Breast epithelium (tissue), 4 donors: ENCODE results near the gene NEDD4L. TPM values are rescaled to one million over a fixed set of nuclear protein-coding genes. Genes with fewer than 3 reads are reported as not detected.
A peak's percentile ranks its signal among the peaks of the same experiment; 100 is the strongest.

Experiments
- DNase-seq, 2 donors: peaks; one replicate each; pipeline ENCODE4 v3.0.0-alpha.2; 2019; ENCODE audit warnings: low spot score in 2 of 2
- H3K27ac ChIP-seq, 2 donors: fragments of 200-600 bp; sonication (generic) in 1 of 2; one replicate each; pipeline ENCODE4 v1.5.1; 2016 to 2019; ENCODE audit warnings: mild to moderate bottlenecking in 1 of 2
- H3K27me3 ChIP-seq, 2 donors: fragments of 200-600 bp; sonication (generic) in 1 of 2; one replicate each; pipeline versions ENCODE4 v1.5.1 to v1.6.0; 2017 to 2019; ENCODE audit warnings: control low read depth in 1 of 2, mild to moderate bottlenecking in 1 of 2
- H3K36me3 ChIP-seq: fragments of 200-600 bp; one replicate; pipeline ENCODE4 v1.5.1; 2019
- H3K4me1 ChIP-seq, 2 donors: fragments of 200-600 bp; sonication (generic); one replicate each; pipeline ENCODE4 v1.5.1; 2016 to 2019; ENCODE audit warnings: control low read depth in 1 of 2
- H3K4me3 ChIP-seq, 3 donors: fragments of 200-600 bp; sonication (generic); 1 replicate in 2 of 3; 2 replicates in 1 of 3; pipeline ENCODE4 v1.5.1; 2016 to 2019; ENCODE audit warnings: mild to moderate bottlenecking in 3 of 3, moderate library complexity in 2 of 3
- H3K9me3 ChIP-seq, 2 donors: fragments of 200-600 bp; sonication (generic) in 1 of 2; one replicate each; pipeline ENCODE4 v1.5.1; 2016 to 2019; ENCODE audit warnings: control low read depth in 1 of 2
- POLR2A ChIP-seq: fragments of 450-650 bp; IDR thresholded peaks from one replicate; pipeline ENCODE4 v1.6.1; 2016; ENCODE audit warnings: antibody characterized with exemption, mild to moderate bottlenecking, moderate library complexity
- POLR2AphosphoS5 ChIP-seq, 3 donors: sonication (generic); formaldehyde crosslinking; IDR thresholded peaks; one replicate each; pipeline ENCODE4 v1.6.1; 2017; ENCODE audit warnings: antibody characterized with exemption in 3 of 3
- intact Hi-C: fragments of 100-400 bp; cut with DNase I; formaldehyde crosslinking; loops from one replicate; pipeline ENCODE4 v1.15.1; 2023; ENCODE audit warnings: low total_unique reads
- total RNA-seq, 3 donors: library from RNA; depleted of rRNA; stranded (reverse); fragments of >200 nt; gene quantifications; one replicate each; pipeline ENCODE4 v1.1.0, GENCODE V29; 2016
- TF ChIP-seq, protein P1 (sequence below), 3 donors: fragments of 450-650 bp; IDR thresholded peaks; one replicate each; pipeline ENCODE4 v1.5.1; 2016 to 2017; ENCODE audit warnings: antibody characterized with exemption in 3 of 3, mild to moderate bottlenecking in 3 of 3, moderate library complexity in 3 of 3

The NEDD4L gene
- total RNA-seq, 3 donors from 2014 or later, result 26.2 to 162 (median 106) TPM

DNA sequence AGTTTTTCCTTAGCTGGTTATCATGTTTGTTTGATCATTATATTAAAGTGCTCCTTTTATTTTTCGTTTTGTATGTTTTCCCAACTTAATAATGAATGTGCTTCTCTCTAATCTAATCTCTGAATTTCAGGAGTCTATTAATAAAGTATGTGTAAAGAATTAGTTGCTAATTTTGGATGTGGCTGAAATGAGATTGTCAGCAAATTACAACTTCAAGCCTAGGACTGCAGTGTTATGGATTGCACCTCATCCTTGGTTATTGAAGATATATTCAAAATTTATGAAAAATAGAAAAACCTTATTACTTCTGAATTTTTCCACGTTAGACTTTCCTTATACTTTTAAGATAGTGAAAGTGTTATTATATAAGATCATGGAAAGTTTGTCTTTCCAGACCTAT is 227.7 kb downstream of the NEDD4L start:
- no peaks in the 10 kb centered on the region for H3K27me3 ChIP-seq
- no peak overlapping the region for H3K4me3 ChIP-seq
- peaks cover 0 to 15% of the 10 kb centered on the region in 2 donors for H3K4me1 ChIP-seq
- no peaks in the 10 kb centered on the region for H3K36me3 ChIP-seq
- TF ChIP-seq, protein P1, sequence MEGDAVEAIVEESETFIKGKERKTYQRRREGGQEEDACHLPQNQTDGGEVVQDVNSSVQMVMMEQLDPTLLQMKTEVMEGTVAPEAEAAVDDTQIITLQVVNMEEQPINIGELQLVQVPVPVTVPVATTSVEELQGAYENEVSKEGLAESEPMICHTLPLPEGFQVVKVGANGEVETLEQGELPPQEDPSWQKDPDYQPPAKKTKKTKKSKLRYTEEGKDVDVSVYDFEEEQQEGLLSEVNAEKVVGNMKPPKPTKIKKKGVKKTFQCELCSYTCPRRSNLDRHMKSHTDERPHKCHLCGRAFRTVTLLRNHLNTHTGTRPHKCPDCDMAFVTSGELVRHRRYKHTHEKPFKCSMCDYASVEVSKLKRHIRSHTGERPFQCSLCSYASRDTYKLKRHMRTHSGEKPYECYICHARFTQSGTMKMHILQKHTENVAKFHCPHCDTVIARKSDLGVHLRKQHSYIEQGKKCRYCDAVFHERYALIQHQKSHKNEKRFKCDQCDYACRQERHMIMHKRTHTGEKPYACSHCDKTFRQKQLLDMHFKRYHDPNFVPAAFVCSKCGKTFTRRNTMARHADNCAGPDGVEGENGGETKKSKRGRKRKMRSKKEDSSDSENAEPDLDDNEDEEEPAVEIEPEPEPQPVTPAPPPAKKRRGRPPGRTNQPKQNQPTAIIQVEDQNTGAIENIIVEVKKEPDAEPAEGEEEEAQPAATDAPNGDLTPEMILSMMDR (IDR thresholded peaks at IDR 0.05), result no peak
- TF ChIP-seq POLR2AphosphoS5 (IDR thresholded peaks at IDR 0.05) (no peak), POLR2A (no peak)
- no peak overlapping the region for H3K27ac ChIP-seq
- H3K9me3 ChIP-seq, result no peaks in the 10 kb centered on the region
- no peak for DNase-seq
- intact Hi-C loops, result no loop called here

DNA sequence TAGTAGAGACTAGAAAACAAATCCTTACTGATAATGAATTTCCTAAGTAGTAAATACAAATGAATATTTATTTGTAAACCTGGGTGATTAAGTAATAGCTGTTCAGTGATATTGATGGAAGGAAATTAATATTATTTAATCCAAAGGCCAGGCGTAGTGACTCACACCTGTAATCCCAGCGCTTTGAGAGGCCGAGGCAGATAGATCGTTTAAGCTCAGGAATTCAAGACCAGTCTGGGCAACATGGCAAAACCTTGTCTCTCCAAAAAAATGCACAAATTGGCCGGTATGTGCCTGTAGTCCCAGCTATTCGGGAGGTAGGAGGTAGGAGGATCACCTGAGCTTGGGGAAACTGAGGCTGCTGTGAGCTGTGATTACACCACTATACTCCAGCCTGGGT is 228.2 kb downstream of the NEDD4L start:
- DNase-seq, result no peak
- TF ChIP-seq, protein P1 (IDR thresholded peaks at IDR 0.05), result no peak
- no peak for TF ChIP-seq POLR2A
- TF ChIP-seq POLR2AphosphoS5 (IDR thresholded peaks at IDR 0.05), result no peak
- Histone ChIP-seq H3K36me3 (no peaks in the 10 kb centered on the region), H3K9me3 (no peaks in the 10 kb centered on the region), H3K27me3 (no peaks in the 10 kb centered on the region), H3K27ac (no peak overlapping the region), H3K4me3 (no peak overlapping the region), H3K4me1 (peaks cover 0 to 15% of the 10 kb centered on the region in 2 donors)
- intact Hi-C loops, result no loop called here

DNA sequence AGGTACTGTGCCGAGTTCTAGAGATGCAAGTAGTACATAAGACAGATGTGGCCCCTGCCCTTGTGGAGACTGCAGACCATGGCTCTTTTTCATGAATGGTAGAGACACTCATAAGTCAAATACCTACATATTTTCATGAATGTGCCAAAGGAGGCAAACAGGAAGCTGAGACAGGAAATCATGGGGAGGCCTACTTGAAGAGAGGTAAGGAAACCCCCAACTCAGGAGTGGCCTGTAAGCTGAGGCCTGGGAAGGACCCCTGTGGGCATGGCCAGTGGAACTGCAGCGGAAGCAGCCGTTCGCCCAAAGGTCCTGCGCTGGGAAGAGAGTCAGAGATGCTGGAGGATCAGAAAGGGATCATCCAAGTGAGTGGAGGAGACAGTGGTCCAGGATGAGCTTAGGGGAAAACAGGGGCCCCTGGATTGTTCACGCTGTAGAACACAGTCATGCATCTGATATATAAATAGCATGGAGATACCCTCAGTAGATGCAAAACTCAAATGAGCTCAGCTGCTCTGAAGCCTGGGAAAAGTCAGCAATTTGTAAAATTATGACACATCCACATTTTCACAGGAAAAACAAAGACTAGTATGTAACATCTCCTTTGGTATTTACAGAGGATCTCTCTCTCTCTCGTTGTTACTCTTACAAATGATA is 228.9 kb downstream of the NEDD4L start:
- H3K27ac ChIP-seq, result no peak overlapping the region
- no peak overlapping the region for H3K4me3 ChIP-seq
- intact Hi-C loops, result no loop called here
- H3K27me3 ChIP-seq, result no peaks in the 10 kb centered on the region
- peaks cover 0 to 20% of the 10 kb centered on the region in 2 donors for H3K4me1 ChIP-seq
- H3K36me3 ChIP-seq, result no peaks in the 10 kb centered on the region
- H3K9me3 ChIP-seq, result no peaks in the 10 kb centered on the region
- DNase-seq, result no peak
- TF ChIP-seq POLR2A, result no peak
- no peak for TF ChIP-seq POLR2AphosphoS5 (IDR thresholded peaks at IDR 0.05)
- TF ChIP-seq, protein P1 (IDR thresholded peaks at IDR 0.05), result no peak

DNA sequence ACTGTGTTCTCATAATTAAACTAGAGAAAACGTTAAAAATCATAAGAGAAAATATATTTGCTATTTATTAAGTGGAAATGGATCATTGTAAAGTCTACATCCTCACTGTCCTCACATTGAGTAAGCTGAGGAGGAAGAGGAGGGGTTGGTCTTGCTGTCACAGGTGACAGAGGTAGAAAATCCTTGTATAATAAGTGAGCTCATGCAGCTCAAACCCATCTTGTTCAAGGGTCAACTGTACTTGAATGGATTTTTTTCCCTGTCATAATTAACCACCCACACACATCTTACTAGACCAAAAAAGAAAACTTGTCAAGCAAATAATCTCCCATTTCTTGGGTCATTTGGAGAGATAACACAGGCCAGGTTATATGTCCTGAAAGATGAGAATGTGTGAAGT is 231.2 kb downstream of the NEDD4L start:
- Histone ChIP-seq H3K4me3 (no peak overlapping the region), H3K9me3 (no peaks in the 10 kb centered on the region), H3K27ac (no peak overlapping the region), H3K4me1 (peaks cover 0 to 5% of the 10 kb centered on the region in 2 donors), H3K27me3 (no peaks in the 10 kb centered on the region), H3K36me3 (no peaks in the 10 kb centered on the region)
- no peak for TF ChIP-seq POLR2AphosphoS5 (IDR thresholded peaks at IDR 0.05)
- no peak for TF ChIP-seq POLR2A
- TF ChIP-seq, protein P1 (IDR thresholded peaks at IDR 0.05), result no peak
- intact Hi-C loops, result no loop called here
- no peak for DNase-seq

DNA sequence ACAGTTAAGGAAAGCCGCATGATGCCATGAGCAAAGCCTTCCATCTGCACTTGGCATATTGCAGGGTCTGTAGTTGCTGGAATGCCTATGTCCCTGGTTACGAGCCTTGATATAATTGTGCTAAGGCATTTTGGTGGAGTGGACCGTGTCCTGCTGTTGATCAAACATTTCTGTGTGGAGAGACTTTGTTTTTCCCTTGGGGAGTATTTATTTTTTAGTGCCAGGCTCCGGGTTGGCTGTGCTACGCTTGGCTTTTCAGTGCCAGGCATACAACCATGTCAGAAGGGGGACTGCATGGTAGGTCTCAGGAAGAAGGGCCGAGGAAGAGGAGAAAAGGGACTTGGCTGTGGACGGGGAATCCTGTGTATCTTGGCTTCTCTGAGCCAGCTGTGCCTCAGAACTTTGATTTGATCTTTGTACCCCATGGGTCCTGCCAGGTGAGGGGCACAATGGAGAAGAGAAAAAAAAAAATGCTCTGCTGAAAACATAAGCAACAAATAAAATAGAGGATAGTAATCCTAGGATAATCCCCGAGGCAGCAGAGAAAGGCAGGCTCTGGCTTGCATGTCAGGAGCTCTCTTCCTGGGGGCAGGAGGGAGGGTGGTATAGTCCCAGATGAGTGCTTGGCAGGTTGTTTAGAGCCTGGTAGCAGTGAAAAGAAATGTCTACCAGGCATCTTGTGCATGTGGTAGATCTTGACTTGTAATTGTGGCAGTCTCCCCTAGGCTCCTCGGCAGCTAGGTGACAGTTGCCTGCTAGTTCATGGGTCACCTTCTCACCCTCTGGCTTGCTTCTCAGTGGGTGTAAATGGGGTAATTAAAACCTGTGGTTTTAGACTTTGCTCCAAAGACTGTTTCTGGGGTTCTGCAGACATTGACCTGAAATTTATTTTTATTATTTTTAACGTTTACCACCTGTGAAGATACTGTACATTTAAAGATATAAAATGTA is 233.0 kb downstream of the NEDD4L start:
- Histone ChIP-seq H3K9me3 (no peaks in the 10 kb centered on the region), H3K27ac (peak overlapping the region; percentile 61 to 69), H3K4me1 (peaks cover 0 to 5% of the 10 kb centered on the region in 2 donors), H3K27me3 (no peaks in the 10 kb centered on the region), H3K4me3 (peak overlapping the region in 1 of 3 donors; percentile 16), H3K36me3 (no peaks in the 10 kb centered on the region)
- DNase-seq, result no peak
- intact Hi-C loops, result no loop called here
- TF ChIP-seq POLR2AphosphoS5 (IDR thresholded peaks at IDR 0.05), result no peak
- TF ChIP-seq, protein P1 (IDR thresholded peaks at IDR 0.05), result no peak
- no peak for TF ChIP-seq POLR2A
